Hematopoietic multipotent progenitor cell treated with erythropoietin and hydrocortisone succinate and interleukin-3 and kit ligand, for 8 days (in vitro differentiated cells): Measurements from ENCODE around the gene ANKRD1.
"Not testable (repeated sequence)": the region's sequence is repeated elsewhere in the genome, so short reads cannot be mapped to it uniquely, and the experiment has no call there.

ENCODE experiments used
- DNase-seq: peaks from one replicate; pipeline ENCODE4 v3.0.0-alpha.2; 2015

The ANKRD1 gene

GRCh38 chr10:90911133-90912051 lies 9.5 kb downstream of the ANKRD1 start:
- peak; percentile 75 for DNase-seq

- no peak for DNase-seq
These were observed 14.3 kb downstream of the ANKRD1 start for GRCh38 chr10:90906596-90906995.

- DNase-seq = no peak
These were observed 15.0 kb downstream of the ANKRD1 start for GRCh38 chr10:90905925-90906324.

GRCh38 chr10:90896916-90897315 lies 24.0 kb downstream of the ANKRD1 start:
- not testable (repeated sequence) for DNase-seq

GRCh38 chr10:90893190-90893589 lies 27.7 kb downstream of the ANKRD1 start:
- DNase-seq = no peak

GRCh38 chr10:90890347-90890746 lies 30.5 kb downstream of the ANKRD1 start:
- no peak for DNase-seq

GRCh38 chr10:90889636-90890035 lies 31.3 kb downstream of the ANKRD1 start:
- DNase-seq = no peak

GRCh38 chr10:90888387-90888786 lies 32.5 kb downstream of the ANKRD1 start:
- DNase-seq = no peak

GRCh38 chr10:90887555-90887954 lies 33.3 kb downstream of the ANKRD1 start:
- no peak for DNase-seq

GRCh38 chr10:90885176-90885575 lies 35.7 kb downstream of the ANKRD1 start:
- no peak for DNase-seq

GRCh38 chr10:90884431-90884830 lies 36.5 kb downstream of the ANKRD1 start:
- no peak for DNase-seq

GRCh38 chr10:90880059-90880719 lies 40.7 kb downstream of the ANKRD1 start:
- peak; percentile 62 for DNase-seq

- DNase-seq = no peak
These were observed 41.8 kb downstream of the ANKRD1 start for GRCh38 chr10:90879062-90879461.

GRCh38 chr10:90872648-90873020 lies 48.3 kb downstream of the ANKRD1 start:
- DNase-seq = peak; percentile 39

- peak; percentile 85 for DNase-seq
These were observed 48.9 kb downstream of the ANKRD1 start, which contains the start of gene RPP30 for GRCh38 chr10:90871766-90872647. Gene RPP30, plus strand, starts transcription at chr10:90871974. Its CDS starts 13 bp downstream, at chr10:90871987.

- DNase-seq = peak; percentile 79
These were observed 49.6 kb downstream of the ANKRD1 start for GRCh38 chr10:90871279-90871765.

GRCh38 chr10:90866050-90866598 lies 54.8 kb downstream of the ANKRD1 start:
- no peak for DNase-seq

- peak; percentile 18 for DNase-seq
These were observed 55.5 kb downstream of the ANKRD1 start for GRCh38 chr10:90865401-90865800.

GRCh38 chr10:90862908-90863514 lies 57.9 kb downstream of the ANKRD1 start:
- peak; percentile 43 for DNase-seq
